Small intestine (tissue), 7 donors: Measurements from ENCODE around the gene HOXC13. TPM values are rescaled to one million over a fixed set of nuclear protein-coding genes. Genes with fewer than 3 reads are reported as not detected.

Experiments used
- DNase-seq, 2 donors: peaks; one replicate each; pipeline versions ENCODE4 v3.0.0 to v3.0.0-alpha.2; 2013
- FAIRE-seq: peaks from 2 replicates; lab custom pipeline; 2012; peaks lifted over from hg19 to GRCh38; lab: Jason Lieb, UNC
- H3K27ac ChIP-seq, 3 donors: one replicate each; pipeline ENCODE4 v1.5.1; 2013; ENCODE audit warnings: low read length in 2 of 3, mild to moderate bottlenecking in 2 of 3, control low read depth in 1 of 3, inconsistent platforms in 1 of 3, low read depth in 1 of 3, moderate library complexity in 1 of 3
- H3K27me3 ChIP-seq, 3 donors: one replicate each; pipeline ENCODE4 v1.6.1; 2013; ENCODE audit warnings: low read length in 3 of 3, inconsistent platforms in 1 of 3; ENCODE audit not compliant: control insufficient read depth in 3 of 3, insufficient read depth in 3 of 3
- H3K36me3 ChIP-seq, 3 donors: one replicate each; pipeline ENCODE4 v1.6.1; 2013; ENCODE audit warnings: low read length in 3 of 3, inconsistent platforms in 1 of 3, low read depth in 1 of 3, mild to moderate bottlenecking in 1 of 3, moderate library complexity in 1 of 3; ENCODE audit not compliant: control insufficient read depth in 3 of 3, insufficient read depth in 2 of 3
- H3K4me1 ChIP-seq, 3 donors: one replicate each; pipeline ENCODE4 v1.6.1; 2013; ENCODE audit warnings: low read length in 2 of 3, inconsistent platforms in 1 of 3, low read depth in 1 of 3, mild to moderate bottlenecking in 1 of 3, moderate library complexity in 1 of 3; ENCODE audit not compliant: control insufficient read depth in 3 of 3, insufficient read depth in 2 of 3
- H3K4me3 ChIP-seq, 3 donors: one replicate each; pipeline ENCODE4 v1.5.1; 2013; ENCODE audit warnings: low read length in 3 of 3, control low read depth in 1 of 3, inconsistent platforms in 1 of 3, low read depth in 1 of 3, mild to moderate bottlenecking in 1 of 3, moderate library complexity in 1 of 3
- H3K9me3 ChIP-seq, 2 donors: one replicate each; pipeline ENCODE4 v1.6.1; 2013; ENCODE audit warnings: low read depth in 1 of 2, low read length in 1 of 2; ENCODE audit not compliant: control insufficient read depth in 2 of 2, insufficient read depth in 1 of 2
- WGBS, 3 donors: extraction: QIAGEN DNeasy Blood & Tissue Kit; methylation state at CpG; one replicate each; pipeline ENCODE4 v1.1.7; 2013; 5-methylcytosine and 5-hydroxymethylcytosine counted together
- polyA plus RNA-seq, 4 donors: library from polyadenylated mRNA; stranded (reverse) in 3 of 4; unstranded in 1 of 4; fragments of 200-250 nt in 3 of 4; fragments of 120-200 nt in 1 of 4; gene quantifications; one replicate each; pipeline versions ENCODE4 v1.2.1 to v1.2.3, GENCODE V29; 2013
- donor health status: healthy with polysubstance abuse.
- donor health status: control.
- donor health status: control.
- donor health status: Bipolar disorder and iron deficiency.
- donor health status: healthy.

Gene HOXC13
- polyA plus RNA-seq, 4 donors = not detected

DNA sequence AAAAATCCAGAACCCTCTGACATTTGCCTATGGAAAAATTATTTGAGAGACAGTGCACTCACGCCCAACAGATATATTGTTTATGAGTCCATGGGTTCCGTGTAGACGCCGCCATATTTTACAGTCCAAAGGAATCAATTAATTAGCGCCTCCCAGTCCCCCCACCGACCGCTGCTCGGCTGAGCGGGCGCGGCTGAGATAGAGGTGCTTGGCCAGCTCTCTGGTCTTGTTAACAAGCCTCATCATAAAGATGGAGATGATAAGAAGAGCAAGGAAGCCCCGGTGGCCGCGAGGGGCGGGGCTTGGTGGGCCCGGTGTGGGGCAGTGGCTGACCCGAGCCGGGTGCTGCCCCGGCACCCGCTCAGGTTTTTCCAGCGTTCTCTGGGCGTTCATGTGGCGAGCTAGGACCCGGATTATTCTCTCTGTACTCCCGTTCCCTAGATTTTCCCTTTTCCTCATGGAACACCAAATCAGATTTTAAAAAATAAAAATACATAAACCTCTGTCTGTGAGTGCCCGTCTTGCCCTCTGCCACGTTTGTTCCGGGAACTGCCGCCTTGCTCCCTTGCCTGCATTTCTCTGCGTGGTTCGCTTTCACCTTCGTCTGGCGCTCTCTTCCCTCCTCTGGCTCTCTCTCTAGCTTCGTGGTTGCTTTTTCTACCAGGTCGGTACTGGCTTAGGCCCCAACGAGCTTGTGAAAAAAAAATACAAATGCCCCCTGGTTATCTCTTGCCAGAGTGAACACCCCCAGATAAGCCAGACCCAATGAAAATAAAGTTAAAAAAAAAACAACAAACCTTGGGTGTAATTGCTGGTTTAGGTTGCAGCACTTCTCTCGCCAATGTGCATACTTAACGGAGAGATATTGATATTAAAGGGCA, 25.0 kb downstream of the HOXC13 start:
- DNase-seq = no peak

GRCh38 chr12:53964315-53964713, 25.7 kb downstream of the HOXC13 start:
- H3K4me3 ChIP-seq = no peak overlapping the region
- H3K27ac ChIP-seq = no peak overlapping the region
- 2 to 4% (median 3%) methylated on average over 2 of the region's 2 CpGs for WGBS, 3 donors
- H3K36me3 ChIP-seq = no peaks in the 10 kb centered on the region
- FAIRE-seq = no peak
- DNase-seq = peak in 1 of 2 donors; percentile 20
- H3K4me1 ChIP-seq = peaks cover 0 to 4% (median 0%) of the 10 kb centered on the region in 3 donors
- H3K27me3 ChIP-seq = peaks cover 0 to 100% (median 82%) of the 10 kb centered on the region in 3 donors
- H3K9me3 ChIP-seq = no peaks in the 10 kb centered on the region

More for the DNA sequence above, 25.0 kb downstream of the HOXC13 start:
- Histone ChIP-seq H3K9me3 (no peaks in the 10 kb centered on the region), H3K4me3 (peak overlapping the region in 1 of 3 donors; percentile 21), H3K36me3 (no peaks in the 10 kb centered on the region), H3K27ac (no peak overlapping the region), H3K27me3 (peaks cover 0 to 100% (median 81%) of the 10 kb centered on the region in 3 donors), H3K4me1 (peaks cover 0 to 4% (median 0%) of the 10 kb centered on the region in 3 donors)
- no peak for FAIRE-seq
- WGBS, 3 donors = 3 to 6% (median 6%) methylated on average over 38 of the region's 38 CpGs

- Histone ChIP-seq H3K9me3 (no peaks in the 10 kb centered on the region), H3K4me3 (no peak overlapping the region), H3K36me3 (no peaks in the 10 kb centered on the region), H3K27me3 (peaks cover 5 to 100% (median 84%) of the 10 kb centered on the region in 3 donors), H3K4me1 (peaks cover 0 to 4% (median 0%) of the 10 kb centered on the region in 3 donors), H3K27ac (no peak overlapping the region)
- no peak for DNase-seq
- WGBS, 3 donors = 2 to 6% (median 3%) methylated on average over 17 to 18 of the region's 18 CpGs
- FAIRE-seq = no peak
These were observed 26.9 kb downstream of the HOXC13 start for GRCh38 chr12:53965281-53966084.

DNA sequence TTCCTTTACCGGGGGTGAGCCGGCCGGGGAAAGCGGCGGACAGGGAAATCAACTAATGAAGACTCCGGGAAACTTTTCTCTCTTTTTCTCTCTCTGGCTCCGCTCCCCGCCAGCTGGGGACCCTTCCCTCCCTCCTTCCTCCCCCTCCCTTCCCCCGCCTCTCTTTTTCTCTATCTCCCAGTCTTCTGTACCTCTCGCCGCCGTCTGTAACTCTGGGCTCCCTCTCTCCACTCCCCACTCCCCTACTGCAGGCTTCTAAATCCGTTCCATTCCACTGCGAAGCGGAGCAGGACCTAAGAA, 27.4 kb downstream of the HOXC13 start:
- WGBS, 3 donors = 4 to 9% (median 8%) methylated on average over 15 of the region's 15 CpGs
- no peak for DNase-seq
- Histone ChIP-seq H3K9me3 (no peaks in the 10 kb centered on the region), H3K27me3 (peaks cover 5 to 100% (median 83%) of the 10 kb centered on the region in 3 donors), H3K36me3 (no peaks in the 10 kb centered on the region), H3K4me1 (peaks cover 0 to 4% (median 0%) of the 10 kb centered on the region in 3 donors), H3K27ac (no peak overlapping the region), H3K4me3 (no peak overlapping the region)
- FAIRE-seq = no peak

DNA sequence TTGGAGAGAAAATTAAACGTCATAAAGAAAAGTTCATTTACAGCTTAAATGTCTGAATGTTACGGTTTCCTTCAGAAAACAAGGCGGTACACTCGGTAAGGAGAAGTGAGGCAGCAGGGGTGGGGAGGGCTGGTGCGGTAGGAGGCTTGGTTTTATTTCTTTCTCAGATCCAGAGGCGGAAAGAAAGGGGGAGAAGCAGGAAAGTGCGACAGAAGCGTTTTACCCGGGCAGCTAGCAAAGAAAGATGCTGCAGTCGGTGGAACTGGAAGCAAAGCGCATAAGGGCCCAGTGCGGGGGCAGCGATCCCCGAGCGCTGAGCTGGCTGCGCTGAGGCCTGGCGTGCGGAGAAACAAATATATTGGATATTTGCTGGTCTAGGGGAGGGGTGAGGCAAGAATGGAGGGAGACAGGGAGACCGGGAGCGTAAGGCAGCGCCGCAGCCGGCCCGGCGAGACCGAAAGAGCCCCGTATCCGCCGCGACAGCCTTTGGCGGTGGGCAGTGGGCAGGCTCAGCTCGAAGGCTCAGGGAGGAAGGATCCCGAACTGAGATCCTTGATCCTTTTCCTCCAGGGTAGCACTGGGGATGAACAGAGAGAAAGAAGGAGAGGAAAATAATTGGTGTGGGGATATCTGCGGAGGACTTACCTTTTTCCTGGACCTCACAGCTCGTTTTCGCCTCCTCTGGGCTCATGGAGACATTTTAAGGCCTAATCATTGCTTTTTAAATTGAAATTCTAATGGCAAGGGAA, 27.9 kb downstream of the HOXC13 start:
- peaks cover 5 to 100% (median 82%) of the 10 kb centered on the region in 3 donors for H3K27me3 ChIP-seq
- H3K27ac ChIP-seq = no peak overlapping the region
- DNase-seq (peak in 1 of 2 donors; percentile 23), FAIRE-seq (no peak)
- no peak overlapping the region for H3K4me3 ChIP-seq
- no peaks in the 10 kb centered on the region for H3K36me3 ChIP-seq
- H3K4me1 ChIP-seq = peaks cover 0 to 4% (median 0%) of the 10 kb centered on the region in 3 donors
- no peaks in the 10 kb centered on the region for H3K9me3 ChIP-seq
- WGBS, 3 donors = 9 to 17% (median 11%) methylated on average over 36 of the region's 36 CpGs

DNA sequence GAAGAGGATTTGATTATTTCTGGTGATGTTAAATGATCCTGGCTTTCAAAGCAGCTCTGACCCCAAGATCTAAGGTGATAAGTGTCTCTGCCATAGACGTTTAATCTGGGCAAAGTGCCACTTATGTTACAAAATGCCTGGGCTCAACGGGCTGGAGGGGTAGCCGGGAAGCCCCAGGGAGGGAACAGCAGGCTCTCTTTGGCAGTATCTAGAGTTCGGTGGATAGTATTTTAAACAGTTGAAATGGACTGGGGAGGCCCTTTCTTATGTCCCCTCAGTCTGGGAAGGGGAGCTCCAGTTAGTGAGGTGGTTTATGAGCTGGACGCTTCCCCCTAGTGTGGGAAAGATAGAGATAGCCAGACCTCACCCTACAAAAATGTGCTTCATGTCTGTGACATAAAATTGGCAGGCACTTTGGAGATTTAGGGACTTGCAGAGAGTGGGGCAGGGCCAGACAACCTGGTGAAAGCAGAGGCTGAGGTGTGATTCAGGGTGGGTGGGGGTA, 28.8 kb downstream of the HOXC13 start:
- FAIRE-seq = no peak

DNA sequence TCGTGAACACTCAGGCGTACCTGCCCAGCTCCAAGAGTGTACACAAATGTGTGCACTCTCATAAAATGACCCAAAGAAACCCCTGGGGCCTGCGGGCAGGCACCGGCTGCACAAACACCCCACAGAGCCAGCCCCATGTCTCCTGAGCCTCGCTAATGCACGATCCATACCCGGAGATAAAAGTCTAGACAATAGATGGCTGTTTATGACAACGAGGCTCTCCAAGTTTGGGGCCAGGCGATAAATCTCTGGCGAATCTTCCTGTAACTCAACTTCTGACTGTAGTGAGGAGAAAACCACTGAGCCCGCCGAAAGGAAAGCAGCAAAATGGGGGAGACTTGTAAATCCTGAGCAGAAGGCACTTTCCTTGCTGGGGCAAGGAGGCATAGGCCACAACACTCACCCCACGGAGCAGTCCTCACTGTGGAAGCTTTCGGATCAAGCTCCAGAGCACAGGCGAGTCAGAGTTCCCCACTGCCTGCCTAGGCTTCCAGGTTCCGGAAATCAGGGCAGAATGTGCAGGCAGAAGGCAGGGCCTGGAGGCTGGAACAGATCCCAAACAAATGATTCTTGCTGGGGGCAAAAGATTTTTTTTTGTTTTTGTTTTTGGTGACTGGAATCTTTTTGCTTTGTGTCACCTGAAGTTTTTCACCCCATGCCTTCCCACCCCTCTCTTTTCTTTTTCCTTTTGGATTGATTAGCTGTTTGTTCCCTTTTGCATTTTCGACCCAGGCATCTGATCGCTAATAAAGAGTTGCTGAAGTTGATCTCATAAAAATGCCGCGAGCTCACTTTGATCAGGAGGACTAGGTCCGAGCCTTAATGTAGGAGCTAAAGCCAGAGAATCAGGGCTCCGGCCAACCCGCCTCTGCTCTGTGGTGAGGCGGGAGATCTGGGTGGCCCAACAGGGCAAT, 29.8 kb downstream of the HOXC13 start:
- DNase-seq (no peak), FAIRE-seq (no peak)
- Histone ChIP-seq H3K27me3 (peaks cover 5 to 100% (median 88%) of the 10 kb centered on the region in 3 donors), H3K4me3 (no peak overlapping the region), H3K36me3 (no peaks in the 10 kb centered on the region), H3K27ac (no peak overlapping the region), H3K9me3 (no peaks in the 10 kb centered on the region), H3K4me1 (peaks cover 0 to 1% (median 0%) of the 10 kb centered on the region in 3 donors)
- 20 to 27% (median 22%) methylated on average over 24 of the region's 24 CpGs for WGBS, 3 donors

More for the DNA sequence above, 28.8 kb downstream of the HOXC13 start:
- no peak overlapping the region for H3K27ac ChIP-seq
- peaks cover 5 to 100% (median 87%) of the 10 kb centered on the region in 3 donors for H3K27me3 ChIP-seq
- peaks cover 0 to 4% (median 0%) of the 10 kb centered on the region in 3 donors for H3K4me1 ChIP-seq
- no peak overlapping the region for H3K4me3 ChIP-seq
- no peaks in the 10 kb centered on the region for H3K36me3 ChIP-seq
- 10 to 14% (median 11%) methylated on average over 5 of the region's 5 CpGs for WGBS, 3 donors
- H3K9me3 ChIP-seq = no peaks in the 10 kb centered on the region
- DNase-seq = no peak
